K562 (cell line): ENCODE measurements around the gene CEACAM21. TPM values are rescaled to one million over a fixed set of nuclear protein-coding genes. Genes with fewer than 3 reads are reported as not detected.

ENCODE experiments used
- ATAC-seq: fragments of 200-7000 bp; cut with Tn5 transposase; 3 replicates; pipeline ENCODE4 v1.9.1; 2020; ENCODE audit warnings: moderate library complexity
- BruUV-seq: library from RNA; stranded (reverse); fragments of 400-500 nt; replicated peaks from 2 replicates; lab custom pipeline; 2021; lab: Mats Ljungman, UMichigan
- CTCF ChIA-PET: fragments of 300-600 bp; formaldehyde crosslinking; extraction: SDS; loops from one replicate; lab custom pipeline; 2021; ENCODE audit warnings: low intra/inter-chr PET ratio; lab: Yijun Ruan, JAX
- POLR2A ChIA-PET: fragments of 300-600, 350-650 bp; sonication (Branson Sonifier 250); formaldehyde crosslinking; extraction: SDS; loops from one replicate; lab custom pipeline; 2021; ENCODE audit warnings: antibody characterized with exemption, inconsistent platforms; lab: Yijun Ruan, JAX
- DNase-seq, 4 experiments: peaks; one replicate each; pipeline versions ENCODE4 v3.0.0 to v3.0.0-alpha.2; 2011 to 2018; ENCODE audit warnings: low spot score in 3 of 4, mixed read lengths in 3 of 4; ENCODE audit errors: extremely low read depth in 1 of 4
- FAIRE-seq: peaks from 2 replicates; lab custom pipeline; 2011; peaks lifted over from hg19 to GRCh38; lab: Jason Lieb, UNC
- H2AFZ ChIP-seq: 2 replicates; pipeline ENCODE4 v1.6.0; 2011; ENCODE audit warnings: low read depth, low read length, control low read depth, inconsistent platforms
- H3K27ac ChIP-seq: fragments of 200-600 bp; 3 replicates; pipeline ENCODE4 v1.8.0; 2011; ENCODE audit warnings: low read depth, mild to moderate bottlenecking, control low read depth, inconsistent platforms, low read length, moderate library complexity, mixed read lengths; ENCODE audit errors: extremely low read depth
- H3K27me3 ChIP-seq, 2 experiments: fragments of 300-600 bp in 1 of 2; 2 replicates in 1 of 2; 3 replicates in 1 of 2; pipeline versions ENCODE4 v1.6.0 to v1.8.0; 2011; ENCODE audit warnings: inconsistent platforms in 2 of 2, low read length in 2 of 2, mild to moderate bottlenecking in 1 of 2, mixed read lengths in 1 of 2, moderate library complexity in 1 of 2; ENCODE audit not compliant: control insufficient read depth in 2 of 2, insufficient read depth in 2 of 2
- H3K36me3 ChIP-seq: fragments of 300-600 bp; 3 replicates; pipeline ENCODE4 v1.8.0; 2011; ENCODE audit warnings: mild to moderate bottlenecking, low read length, inconsistent platforms; ENCODE audit not compliant: control insufficient read depth, insufficient read depth
- H3K4me1 ChIP-seq, 2 experiments: fragments of 200-600 bp in 1 of 2; replicated peaks in 1 of 2; 2 replicates in 1 of 2; 3 replicates in 1 of 2; pipeline versions ENCODE4 v1.5.1 to v1.8.0; 2011; ENCODE audit warnings: inconsistent platforms in 2 of 2, low read length in 2 of 2, mild to moderate bottlenecking in 1 of 2, mixed read lengths in 1 of 2, moderate library complexity in 1 of 2; ENCODE audit not compliant: control insufficient read depth in 2 of 2, insufficient read depth in 2 of 2
- H3K4me2 ChIP-seq: 2 replicates; pipeline ENCODE4 v1.6.1; 2011; ENCODE audit warnings: low read length, control low read depth, inconsistent platforms, mixed read lengths; ENCODE audit not compliant: insufficient read depth
- H3K4me3 ChIP-seq: fragments of 200-600 bp; sonication (generic), shearing (Covaris generic); 2 replicates; pipeline ENCODE4 v1.5.1; 2016; ENCODE audit warnings: control low read depth, inconsistent platforms
- H3K79me2 ChIP-seq: fragments of 200-600 bp; 3 replicates; pipeline ENCODE4 v1.8.0; 2011; ENCODE audit warnings: low read length, inconsistent platforms; ENCODE audit not compliant: control insufficient read depth, insufficient read depth
- H3K9ac ChIP-seq, 2 experiments: 2 replicates each; pipeline versions ENCODE4 v1.6.0 to v1.6.1; 2011; ENCODE audit warnings: low read depth in 2 of 2, low read length in 2 of 2, control low read depth in 1 of 2, inconsistent platforms in 1 of 2, mild to moderate bottlenecking in 1 of 2, mixed read lengths in 1 of 2; ENCODE audit not compliant: insufficient read depth in 1 of 2
- H3K9me1 ChIP-seq: one replicate; pipeline ENCODE4 v1.6.0; 2011; ENCODE audit warnings: inconsistent platforms, mild to moderate bottlenecking, low read length, moderate library complexity; ENCODE audit not compliant: control insufficient read depth, insufficient read depth
- H3K9me3 ChIP-seq: replicated peaks from 2 replicates; pipeline ENCODE4 v1.5.1; 2011; ENCODE audit warnings: low read depth, low read length, inconsistent platforms; ENCODE audit not compliant: control insufficient read depth, insufficient read depth
- H4K20me1 ChIP-seq: replicated peaks from 2 replicates; pipeline ENCODE4 v1.6.1; 2011; ENCODE audit warnings: low read length, inconsistent platforms, mixed read lengths; ENCODE audit not compliant: control insufficient read depth, insufficient read depth
- BCOR ChIP-seq: fragments of 450-650 bp; IDR thresholded peaks from 2 replicates; pipeline ENCODE4 v1.6.1; 2016
- CCAR2 ChIP-seq: fragments of 200-400 bp; formaldehyde crosslinking; IDR thresholded peaks from 2 replicates; pipeline ENCODE4 v1.6.1; 2017; ENCODE audit warnings: mild to moderate bottlenecking, low read depth, low read length
- DACH1 ChIP-seq: fragments of 450-650 bp; IDR thresholded peaks from 2 replicates; pipeline ENCODE4 v1.6.1; 2018; ENCODE audit not compliant: partially characterized antibody
- FOXJ3 ChIP-seq: sonication (generic); formaldehyde crosslinking; IDR thresholded peaks from 2 replicates; pipeline ENCODE4 v1.4.0; 2020; ENCODE audit warnings: mild to moderate bottlenecking, missing genetic modification reagents
- KAT2B ChIP-seq: IDR thresholded peaks from one replicate; pipeline ENCODE4 v1.6.1; 2012; ENCODE audit warnings: low read depth, mild to moderate bottlenecking, control low read depth, inconsistent platforms, low read length, moderate library complexity
- KAT8 ChIP-seq: fragments of 450-650 bp; IDR thresholded peaks from 2 replicates; pipeline ENCODE4 v1.6.1; 2016; ENCODE audit warnings: low read depth, mild to moderate bottlenecking
- KLF6 ChIP-seq: fragments of 250-450 bp; sonication (Bioruptor Pico); IDR thresholded peaks from 2 replicates; pipeline ENCODE4 v1.4.0; 2020; ENCODE audit warnings: mild to moderate bottlenecking, moderate library complexity, borderline replicate concordance
- MXI1 ChIP-seq: IDR thresholded peaks from 2 replicates; pipeline ENCODE4 v1.6.1; 2011; ENCODE audit warnings: low read depth, mild to moderate bottlenecking, improper control_type of control experiment, low read length
- OTX1 ChIP-seq: fragments of 450-650 bp; formaldehyde crosslinking; IDR thresholded peaks from 2 replicates; pipeline ENCODE4 v1.4.0; 2022; ENCODE audit warnings: mild to moderate bottlenecking
- TCF3 ChIP-seq: sonication (generic); formaldehyde crosslinking; IDR thresholded peaks from 2 replicates; pipeline ENCODE4 v1.4.0; 2020; ENCODE audit warnings: mild to moderate bottlenecking, missing genetic modification reagents
- XRCC5 ChIP-seq: fragments of 200-400 bp; formaldehyde crosslinking; IDR thresholded peaks from 2 replicates; pipeline ENCODE4 v1.6.1; 2017; ENCODE audit warnings: low read depth, mild to moderate bottlenecking, low read length
- ZBTB34 ChIP-seq: fragments of 250-450 bp; sonication (Bioruptor Pico); IDR thresholded peaks from 2 replicates; pipeline ENCODE4 v1.8.0; 2021; ENCODE audit warnings: mild to moderate bottlenecking, moderate library complexity
- ZFX ChIP-seq: sonication (generic); formaldehyde crosslinking; IDR thresholded peaks from 2 replicates; pipeline ENCODE4 v1.8.0; 2022; ENCODE audit warnings: mild to moderate bottlenecking, missing genetic modification reagents, moderate library complexity
- ZNF354B ChIP-seq: fragments of 250-450 bp; sonication (Bioruptor Pico); IDR thresholded peaks from 2 replicates; pipeline ENCODE4 v1.4.0; 2020
- WGBS: fragments of 100-300 bp; shearing (Covaris generic); methylation state at CpG from one replicate; pipeline ENCODE4 v1.1.6; 2016; ENCODE audit warnings: low coverage, mixed read lengths; ENCODE audit not compliant: insufficient coverage; ENCODE audit errors: missing lambda C conversion rate; 5-methylcytosine and 5-hydroxymethylcytosine counted together
- in situ Hi-C: fragments of 300-500 bp; cut with MboI; formaldehyde crosslinking; loops from 4 replicates; pipeline ENCODE4 v1.15.0; 2018; ENCODE audit warnings: inconsistent platforms, mixed read lengths
- intact Hi-C: fragments of 100-400 bp; cut with micrococcal nuclease; formaldehyde crosslinking; loops from 2 replicates; pipeline ENCODE4 v1.14.2; 2022
- polyA plus RNA-seq, 8 experiments: library from polyadenylated mRNA; depleted of rRNA in 4 of 8; stranded (reverse) in 5 of 8; unstranded in 3 of 8; fragments of >200 nt; fragmentation: Nextera tagmentation in 2 of 8; fragmentation: Illumina TruSeq in 1 of 8; extraction: Ambion mirVana in 2 of 8; extraction: Trizol in 1 of 8; gene quantifications; 2 replicates each; pipeline versions ENCODE4 v1.2.1 to v1.2.3, GENCODE V29; 2011 to 2014; ENCODE audit warnings: inconsistent platforms in 1 of 8, missing spikeins in 1 of 8
- total RNA-seq, 7 experiments: library from RNA; depleted of rRNA in 6 of 7; stranded (reverse); fragments of >200 nt in 6 of 7; fragmentation: Illumina TruSeq in 2 of 7; extraction: Trizol in 2 of 7; gene quantifications; 2 replicates each; pipeline versions ENCODE4 v1.2.1 to v1.2.3, GENCODE V29; 2011 to 2021; ENCODE audit warnings: low replicate concordance in 1 of 7
- TF ChIP-seq, protein P1 (sequence below): fragments of 250-450 bp; sonication (Bioruptor Pico); IDR thresholded peaks from 2 replicates; pipeline ENCODE4 v1.8.0; 2021; ENCODE audit warnings: moderate library complexity, mild to moderate bottlenecking, inconsistent platforms
- TF ChIP-seq, protein P2 (sequence below): fragments of 250-450 bp; sonication (Bioruptor Pico); IDR thresholded peaks from 2 replicates; pipeline ENCODE4 v1.8.0; 2022; ENCODE audit warnings: inconsistent platforms
- TF ChIP-seq, protein P3 (sequence below): IDR thresholded peaks from 2 replicates; pipeline ENCODE4 v1.6.1; 2012; ENCODE audit warnings: low read depth, low read length, improper control_type of control experiment, borderline replicate concordance

CEACAM21 gene
- total and polyA plus RNA-seq, 9 of the 15 experiments (the other 6 are each of a cell fraction or from before 2014, with no cell fraction given), result 0.06 to 0.40 (median 0.18) TPM; not detected in 1

DNA sequence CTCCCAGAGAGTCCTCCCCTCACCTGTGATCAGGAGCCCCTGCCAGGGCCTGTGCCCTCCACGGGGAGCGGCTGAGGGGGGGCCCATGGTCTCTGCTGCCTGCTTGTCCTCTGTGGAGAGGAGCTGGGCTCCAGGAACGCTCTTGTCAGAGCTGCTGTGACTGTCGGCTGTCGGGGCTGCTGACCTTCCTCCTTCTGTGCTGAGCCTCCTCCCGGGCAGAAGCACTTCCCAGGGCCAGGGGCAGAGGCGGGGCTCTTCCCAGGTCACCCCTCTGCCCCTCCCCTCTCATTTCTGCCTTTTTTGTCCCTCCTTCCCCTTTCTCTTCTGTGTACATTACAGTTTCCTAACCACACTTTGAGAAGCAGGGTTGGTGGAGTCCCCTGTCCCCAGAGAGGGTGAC, 50.9 kb downstream of the CEACAM21 start, which contains the start of gene CEACAM4:
Gene CEACAM4, minus strand, starts transcription at position 198 of the 400 bp plus-strand sequence. Its CDS starts 111 bp downstream, at position 87.
- Histone ChIP-seq H4K20me1 (no peaks in the 10 kb centered on the region), H3K79me2 (no peaks in the 10 kb centered on the region), H3K9me1 (no peaks in the 10 kb centered on the region), H3K4me3 (no peak within 1 kb of the TSS), H3K27ac (no peak within 1 kb of the TSS), H2AFZ (no peak within 1 kb of the TSS), H3K4me1 (no peaks in the 10 kb centered on the region), H3K27me3 (peaks cover 0 to 5% of the 10 kb centered on the region in 2 experiments; a peak in 1 of 5 replicates), H3K36me3 (no peaks in the 10 kb centered on the region), H3K9me3 (no peaks in the 10 kb centered on the region), H3K9ac (no peak within 1 kb of the TSS), H3K4me2 (no peak within 1 kb of the TSS)
- FAIRE-seq (no peak), ATAC-seq (no peak), DNase-seq (no peak)
- in situ Hi-C loops, result no loop called here
- intact Hi-C loops, result no loop called here
- no TSS peak for BruUV-seq
- WGBS, result 0% methylated on average over 6 of the region's 7 CpGs
- TF ChIP-seq KAT2B (no peak), XRCC5 (no peak), MXI1 (no peak), OTX1 (CRISPR knock-in tag) (no peak), DACH1 (no peak), TCF3 (CRISPR knock-in tag) (no peak), BCOR (no peak), CCAR2 (no peak), ZNF354B (CRISPR knock-in tag) (no peak), KAT8 (no peak), ZBTB34 (no peak), KLF6 (no peak), ZFX (CRISPR knock-in tag) (no peak), FOXJ3 (CRISPR knock-in tag) (no peak)
- TF ChIP-seq, protein P1, sequence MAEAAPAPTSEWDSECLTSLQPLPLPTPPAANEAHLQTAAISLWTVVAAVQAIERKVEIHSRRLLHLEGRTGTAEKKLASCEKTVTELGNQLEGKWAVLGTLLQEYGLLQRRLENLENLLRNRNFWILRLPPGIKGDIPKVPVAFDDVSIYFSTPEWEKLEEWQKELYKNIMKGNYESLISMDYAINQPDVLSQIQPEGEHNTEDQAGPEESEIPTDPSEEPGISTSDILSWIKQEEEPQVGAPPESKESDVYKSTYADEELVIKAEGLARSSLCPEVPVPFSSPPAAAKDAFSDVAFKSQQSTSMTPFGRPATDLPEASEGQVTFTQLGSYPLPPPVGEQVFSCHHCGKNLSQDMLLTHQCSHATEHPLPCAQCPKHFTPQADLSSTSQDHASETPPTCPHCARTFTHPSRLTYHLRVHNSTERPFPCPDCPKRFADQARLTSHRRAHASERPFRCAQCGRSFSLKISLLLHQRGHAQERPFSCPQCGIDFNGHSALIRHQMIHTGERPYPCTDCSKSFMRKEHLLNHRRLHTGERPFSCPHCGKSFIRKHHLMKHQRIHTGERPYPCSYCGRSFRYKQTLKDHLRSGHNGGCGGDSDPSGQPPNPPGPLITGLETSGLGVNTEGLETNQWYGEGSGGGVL, result no peak
- TF ChIP-seq, protein P2, sequence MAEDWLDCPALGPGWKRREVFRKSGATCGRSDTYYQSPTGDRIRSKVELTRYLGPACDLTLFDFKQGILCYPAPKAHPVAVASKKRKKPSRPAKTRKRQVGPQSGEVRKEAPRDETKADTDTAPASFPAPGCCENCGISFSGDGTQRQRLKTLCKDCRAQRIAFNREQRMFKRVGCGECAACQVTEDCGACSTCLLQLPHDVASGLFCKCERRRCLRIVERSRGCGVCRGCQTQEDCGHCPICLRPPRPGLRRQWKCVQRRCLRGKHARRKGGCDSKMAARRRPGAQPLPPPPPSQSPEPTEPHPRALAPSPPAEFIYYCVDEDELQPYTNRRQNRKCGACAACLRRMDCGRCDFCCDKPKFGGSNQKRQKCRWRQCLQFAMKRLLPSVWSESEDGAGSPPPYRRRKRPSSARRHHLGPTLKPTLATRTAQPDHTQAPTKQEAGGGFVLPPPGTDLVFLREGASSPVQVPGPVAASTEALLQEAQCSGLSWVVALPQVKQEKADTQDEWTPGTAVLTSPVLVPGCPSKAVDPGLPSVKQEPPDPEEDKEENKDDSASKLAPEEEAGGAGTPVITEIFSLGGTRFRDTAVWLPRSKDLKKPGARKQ (CRISPR knock-in tag), result no peak
- TF ChIP-seq, protein P3, sequence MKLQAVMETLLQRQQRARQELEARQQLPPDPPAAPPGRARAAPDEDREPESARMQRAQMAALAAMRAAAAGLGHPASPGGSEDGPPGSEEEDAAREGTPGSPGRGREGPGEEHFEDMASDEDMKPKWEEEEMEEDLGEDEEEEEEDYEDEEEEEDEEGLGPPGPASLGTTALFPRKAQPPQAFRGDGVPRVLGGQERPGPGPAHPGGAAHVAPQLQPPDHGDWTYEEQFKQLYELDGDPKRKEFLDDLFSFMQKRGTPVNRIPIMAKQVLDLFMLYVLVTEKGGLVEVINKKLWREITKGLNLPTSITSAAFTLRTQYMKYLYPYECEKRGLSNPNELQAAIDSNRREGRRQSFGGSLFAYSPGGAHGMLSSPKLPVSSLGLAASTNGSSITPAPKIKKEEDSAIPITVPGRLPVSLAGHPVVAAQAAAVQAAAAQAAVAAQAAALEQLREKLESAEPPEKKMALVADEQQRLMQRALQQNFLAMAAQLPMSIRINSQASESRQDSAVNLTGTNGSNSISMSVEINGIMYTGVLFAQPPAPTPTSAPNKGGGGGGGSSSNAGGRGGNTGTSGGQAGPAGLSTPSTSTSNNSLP, result no peak
- ChIA-PET CTCF (no interaction called here), POLR2A (no interaction called here)
